HepG2 (cell line): ENCODE data around the gene NDUFS7. TPM values are rescaled to one million over a fixed set of nuclear protein-coding genes. Genes with fewer than 3 reads are reported as not detected.
A peak's percentile ranks its signal among the peaks of the same experiment; 100 is the strongest.

ENCODE experiments used
- CREB1 ChIP-seq, 2 experiments: fragments of 450-650 bp in 1 of 2; IDR thresholded peaks; 2 replicates each; pipeline ENCODE4 v1.6.1; 2016 to 2017; ENCODE audit warnings: control low read depth in 1 of 2, mild to moderate bottlenecking in 1 of 2, missing compliant biosample characterization in 1 of 2, missing genetic modification characterization in 1 of 2
- DMAP1 ChIP-seq: IDR thresholded peaks from 2 replicates; pipeline ENCODE4 v1.6.1; 2016
- HOMEZ ChIP-seq: IDR thresholded peaks from 2 replicates; pipeline ENCODE4 v1.6.1; 2016; ENCODE audit warnings: low read depth
- MXD4 ChIP-seq: IDR thresholded peaks from 2 replicates; pipeline ENCODE4 v1.6.1; 2016; ENCODE audit warnings: mild to moderate bottlenecking, missing biosample characterization, missing genetic modification reagents
- MYC ChIP-seq: sonication (generic); formaldehyde crosslinking; IDR thresholded peaks from 2 replicates; pipeline ENCODE4 v1.9.0; 2021; ENCODE audit warnings: missing genetic modification reagents, borderline replicate concordance
- MYNN ChIP-seq: sonication (generic); formaldehyde crosslinking; IDR thresholded peaks from 2 replicates; pipeline ENCODE4 v1.4.0; 2020; ENCODE audit warnings: mild to moderate bottlenecking, low read depth, missing genetic modification reagents
- NCOA5 ChIP-seq: sonication (generic); formaldehyde crosslinking; IDR thresholded peaks from 2 replicates; pipeline ENCODE4 v1.4.0; 2020; ENCODE audit warnings: missing genetic modification reagents
- NFE2 ChIP-seq: sonication (generic); formaldehyde crosslinking; IDR thresholded peaks from 2 replicates; pipeline ENCODE4 v1.4.0; 2020; ENCODE audit warnings: missing genetic modification reagents
- NFYC ChIP-seq: IDR thresholded peaks from 2 replicates; pipeline ENCODE4 v1.6.1; 2016; ENCODE audit warnings: missing genetic modification reagents, missing compliant biosample characterization
- NKX3-1 ChIP-seq: sonication (generic); formaldehyde crosslinking; IDR thresholded peaks from 2 replicates; pipeline ENCODE4 v1.5.0; 2020; ENCODE audit warnings: missing genetic modification reagents
- POLR2G ChIP-seq: fragments of 200-400 bp; formaldehyde crosslinking; IDR thresholded peaks from 2 replicates; pipeline ENCODE4 v1.6.1; 2018; ENCODE audit warnings: mild to moderate bottlenecking, low read depth, low read length, moderate library complexity
- SP2 ChIP-seq: sonication (generic); formaldehyde crosslinking; IDR thresholded peaks from 2 replicates; pipeline ENCODE4 v1.5.1; 2020; ENCODE audit warnings: mild to moderate bottlenecking, missing genetic modification reagents
- ZBTB46 ChIP-seq: sonication (generic); formaldehyde crosslinking; IDR thresholded peaks from 2 replicates; pipeline ENCODE4 v1.4.0; 2020; ENCODE audit warnings: mild to moderate bottlenecking, missing genetic modification reagents, borderline replicate concordance
- ZNF12 ChIP-seq: sonication (generic); formaldehyde crosslinking; IDR thresholded peaks from 2 replicates; pipeline ENCODE4 v1.5.0; 2020; ENCODE audit warnings: missing genetic modification reagents
- ZNF17 ChIP-seq: sonication (generic); formaldehyde crosslinking; IDR thresholded peaks from 2 replicates; pipeline ENCODE4 v1.5.0; 2020; ENCODE audit warnings: mild to moderate bottlenecking, missing genetic modification reagents
- ZNF329 ChIP-seq: sonication (generic); formaldehyde crosslinking; IDR thresholded peaks from 2 replicates; pipeline ENCODE4 v1.9.0; 2021; ENCODE audit warnings: low read depth, mild to moderate bottlenecking, missing genetic modification reagents
- ZNF337 ChIP-seq: sonication (generic); formaldehyde crosslinking; IDR thresholded peaks from 2 replicates; pipeline ENCODE4 v1.5.1; 2020; ENCODE audit warnings: missing genetic modification reagents, low read depth, mild to moderate bottlenecking, borderline replicate concordance
- ZNF432 ChIP-seq: sonication (generic); formaldehyde crosslinking; IDR thresholded peaks from 2 replicates; pipeline ENCODE4 v1.5.0; 2020; ENCODE audit warnings: missing genetic modification reagents, mild to moderate bottlenecking, borderline replicate concordance
- ZNF777 ChIP-seq: sonication (generic); formaldehyde crosslinking; IDR thresholded peaks from 2 replicates; pipeline ENCODE4 v1.4.0; 2020; ENCODE audit warnings: missing genetic modification reagents
- ZNF800 ChIP-seq: sonication (generic); formaldehyde crosslinking; IDR thresholded peaks from 2 replicates; pipeline ENCODE4 v1.4.0; 2020; ENCODE audit warnings: missing genetic modification reagents
- polyA plus RNA-seq, 8 experiments: library from polyadenylated mRNA; depleted of rRNA in 3 of 8; stranded (reverse) in 7 of 8; unstranded in 1 of 8; fragments of >200 nt; fragmentation: Illumina TruSeq in 4 of 8; extraction: Trizol in 4 of 8; gene quantifications; 2 replicates each; pipeline versions ENCODE4 v1.2.1 to v1.2.3, GENCODE V29; 2011 to 2016; ENCODE audit warnings: low read depth in 4 of 8, missing spikeins in 1 of 8, mixed read lengths in 1 of 8; ENCODE audit not compliant: insufficient read depth in 1 of 8
- total RNA-seq, 5 experiments: library from RNA; depleted of rRNA; stranded (reverse); fragments of >200 nt; fragmentation: Illumina TruSeq; extraction: Trizol; gene quantifications; 2 replicates each; pipeline ENCODE4 v1.2.3, GENCODE V29; 2016; ENCODE audit warnings: low read depth in 1 of 5
- TF ChIP-seq, protein P1 (sequence below), 2 experiments: sonication (generic) in 1 of 2; formaldehyde crosslinking in 1 of 2; IDR thresholded peaks; 2 replicates each; pipeline versions ENCODE4 v1.5.1 to v1.6.1; 2011 to 2020; ENCODE audit warnings: borderline replicate concordance in 1 of 2, low read depth in 1 of 2, low read length in 1 of 2, mild to moderate bottlenecking in 1 of 2, missing genetic modification reagents in 1 of 2, moderate library complexity in 1 of 2

Gene NDUFS7
- total and polyA plus RNA-seq, 2 of the 13 experiments (the other 11 are each of a cell fraction or from before 2014, with no cell fraction given) = 34.3 to 66.9 TPM

GRCh38 chr19:1400281-1401137 lies 16.8 kb downstream of the NDUFS7 start (continued):
- peak; percentile 38; the same call in 1 of the 2 replicates for TF ChIP-seq ZNF329 (CRISPR knock-in tag)
- TF ChIP-seq MYNN (CRISPR knock-in tag) = no peak
- peak; percentile 67; the same call in 1 of the 2 replicates for TF ChIP-seq NFYC (CRISPR knock-in tag)
- no peak for TF ChIP-seq NKX3-1 (CRISPR knock-in tag)
- no peak for TF ChIP-seq NFE2 (CRISPR knock-in tag)
- TF ChIP-seq NCOA5 = no peak
- TF ChIP-seq ZBTB46 (CRISPR knock-in tag) = no peak
- TF ChIP-seq POLR2G = peak; percentile 78
- no peak; the same call in 1 of the 2 replicates for TF ChIP-seq MXD4 (CRISPR knock-in tag)
- TF ChIP-seq CREB1 (IDR thresholded peaks at IDR 0.05) = no peak
- TF ChIP-seq CREB1 (CRISPR knock-in tag; IDR thresholded peaks at IDR 0.05) = no peak
- TF ChIP-seq ZNF12 = peak; percentile 57; the same call in 1 of the 2 replicates
- TF ChIP-seq MYC (CRISPR knock-in tag) = peak; percentile 88
- no peak for TF ChIP-seq ZNF432
- peak; percentile 4; the same call in 1 of the 2 replicates for TF ChIP-seq ZNF777 (CRISPR knock-in tag)
- no peak for TF ChIP-seq ZNF17 (CRISPR knock-in tag)
- TF ChIP-seq ZNF800 = 0 out of 2 replicates have a peak, but pooled peaks have one; percentile 47
- TF ChIP-seq, protein P1, sequence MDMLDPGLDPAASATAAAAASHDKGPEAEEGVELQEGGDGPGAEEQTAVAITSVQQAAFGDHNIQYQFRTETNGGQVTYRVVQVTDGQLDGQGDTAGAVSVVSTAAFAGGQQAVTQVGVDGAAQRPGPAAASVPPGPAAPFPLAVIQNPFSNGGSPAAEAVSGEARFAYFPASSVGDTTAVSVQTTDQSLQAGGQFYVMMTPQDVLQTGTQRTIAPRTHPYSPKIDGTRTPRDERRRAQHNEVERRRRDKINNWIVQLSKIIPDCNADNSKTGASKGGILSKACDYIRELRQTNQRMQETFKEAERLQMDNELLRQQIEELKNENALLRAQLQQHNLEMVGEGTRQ (IDR thresholded peaks at IDR 0.05; ENCODE audit: low read depth, low read length) = no peak
- TF ChIP-seq, protein P1 (CRISPR knock-in tag; IDR thresholded peaks at IDR 0.05; ENCODE audit: borderline replicate concordance) = no peak; the same call in 1 of the 2 replicates
- TF ChIP-seq SP2 = 0 out of 2 replicates have a peak, but pooled peaks have one; percentile 28
- no peak for TF ChIP-seq ZNF337 (CRISPR knock-in tag)
- TF ChIP-seq DMAP1 (CRISPR knock-in tag) = peak; percentile 27; the same call in 1 of the 2 replicates
- TF ChIP-seq HOMEZ (CRISPR knock-in tag) = no peak
